Mucosa of rectum (tissue), 2 donors: Measurements from ENCODE around the gene PRIMPOL.
"Not testable (repeated sequence)": the region's sequence is repeated elsewhere in the genome, so short reads cannot be mapped to it uniquely, and the experiment has no call there.

Experiments
- H3K27ac ChIP-seq, 2 donors: one replicate each; pipeline ENCODE4 v1.7.0; 2013; ENCODE audit warnings: inconsistent platforms in 2 of 2, low read depth in 2 of 2, low read length in 2 of 2
- H3K27me3 ChIP-seq, 2 donors: one replicate each; pipeline ENCODE4 v1.7.0; 2013; ENCODE audit warnings: low read length in 2 of 2; ENCODE audit not compliant: control insufficient read depth in 2 of 2, insufficient read depth in 2 of 2
- H3K36me3 ChIP-seq, 2 donors: one replicate each; pipeline ENCODE4 v1.7.0; 2013; ENCODE audit warnings: low read length in 2 of 2; ENCODE audit not compliant: control insufficient read depth in 2 of 2, insufficient read depth in 2 of 2
- H3K4me1 ChIP-seq, 2 donors: one replicate each; pipeline ENCODE4 v1.7.0; 2013; ENCODE audit warnings: low read length in 2 of 2, mild to moderate bottlenecking in 1 of 2; ENCODE audit not compliant: control insufficient read depth in 2 of 2, insufficient read depth in 2 of 2
- H3K4me3 ChIP-seq, 2 donors: one replicate each; pipeline ENCODE4 v1.7.0; 2013; ENCODE audit warnings: low read length in 2 of 2
- H3K9ac ChIP-seq, 2 donors: one replicate each; pipeline ENCODE4 v1.7.0; 2013; ENCODE audit warnings: low read length in 2 of 2, low read depth in 1 of 2, mild to moderate bottlenecking in 1 of 2
- H3K9me3 ChIP-seq, 2 donors: one replicate each; pipeline ENCODE4 v1.7.0; 2013; ENCODE audit warnings: low read length in 2 of 2; ENCODE audit not compliant: control insufficient read depth in 2 of 2
- donor health status: healthy.
- donor health status: Normal muscosa, but diverticular disease.

The PRIMPOL gene

DNA sequence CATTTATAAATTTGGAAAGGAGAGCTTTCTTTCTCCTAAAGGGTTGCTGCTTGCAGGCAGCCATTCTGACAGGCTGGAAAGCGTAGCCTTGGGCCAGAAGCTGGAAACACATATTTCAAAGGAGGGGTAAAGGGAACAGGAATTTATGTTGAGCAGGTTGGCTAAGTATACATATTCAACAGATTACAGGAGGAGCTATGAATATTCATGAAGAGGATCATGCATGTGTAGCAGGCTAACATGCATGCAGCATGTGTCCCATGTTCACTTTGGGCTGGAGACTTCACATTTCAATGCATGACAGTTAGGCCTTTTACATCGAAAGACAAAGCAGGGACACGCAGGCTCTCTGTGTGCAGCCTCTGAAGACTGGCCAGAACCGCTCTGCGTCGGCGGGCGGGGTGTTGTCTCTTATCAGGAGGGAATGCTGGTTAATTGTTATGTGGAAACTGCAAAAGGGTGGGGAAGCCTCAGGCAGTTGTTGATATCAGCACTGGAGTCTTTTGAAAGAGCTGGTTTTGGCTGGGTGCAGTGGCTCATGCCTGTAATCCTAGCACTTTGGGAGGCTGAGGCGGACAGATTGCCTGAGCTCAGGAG lies 31.8 kb upstream of the PRIMPOL start:
- no peaks in the 10 kb centered on the region for H3K27me3 ChIP-seq
- no peaks in the 10 kb centered on the region for H3K36me3 ChIP-seq
- H3K27ac ChIP-seq: no peak overlapping the region
- no peaks in the 10 kb centered on the region for H3K4me1 ChIP-seq
- no peak overlapping the region for H3K9ac ChIP-seq
- peaks cover 0 to 2% of the 10 kb centered on the region in 2 donors for H3K9me3 ChIP-seq
- no peak overlapping the region for H3K4me3 ChIP-seq

DNA sequence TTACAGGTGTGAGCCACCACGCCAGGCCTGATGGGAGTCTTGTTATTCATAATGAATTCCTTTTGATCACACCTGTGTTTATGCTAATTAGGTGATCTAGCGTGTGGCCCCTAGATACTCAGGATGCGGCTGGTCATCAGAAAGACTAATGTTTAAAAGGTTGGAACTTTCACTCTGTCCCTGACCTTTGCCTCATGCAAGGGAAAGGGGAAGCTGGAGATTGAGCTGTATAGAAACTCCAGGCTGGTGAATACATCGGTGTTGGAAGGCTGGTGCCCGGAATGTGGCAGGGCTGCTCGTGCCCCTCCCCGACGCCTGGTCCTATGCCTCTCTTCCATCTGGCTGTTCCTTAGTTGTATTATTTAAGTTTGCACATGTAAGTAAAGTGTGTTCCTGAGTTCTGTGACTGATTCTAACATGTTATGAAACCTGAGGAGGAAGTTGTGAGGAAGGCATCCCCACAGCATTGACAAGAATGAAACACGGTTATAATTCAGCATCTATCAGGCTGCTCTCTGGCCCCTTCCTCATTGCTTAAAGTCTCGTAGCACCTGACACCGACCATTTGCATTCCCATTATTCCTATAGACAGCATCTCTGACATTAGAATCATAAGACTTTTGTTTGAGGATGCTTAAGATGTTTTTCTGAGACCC lies 29.2 kb upstream of the PRIMPOL start:
- H3K4me3 ChIP-seq: no peak overlapping the region
- peaks cover 0 to 3% of the 10 kb centered on the region in 2 donors for H3K36me3 ChIP-seq
- no peaks in the 10 kb centered on the region for H3K4me1 ChIP-seq
- peaks cover 0 to under 1% of the 10 kb centered on the region in 2 donors for H3K9me3 ChIP-seq
- no peaks in the 10 kb centered on the region for H3K27me3 ChIP-seq
- no peak overlapping the region for H3K27ac ChIP-seq
- no peak overlapping the region for H3K9ac ChIP-seq

DNA sequence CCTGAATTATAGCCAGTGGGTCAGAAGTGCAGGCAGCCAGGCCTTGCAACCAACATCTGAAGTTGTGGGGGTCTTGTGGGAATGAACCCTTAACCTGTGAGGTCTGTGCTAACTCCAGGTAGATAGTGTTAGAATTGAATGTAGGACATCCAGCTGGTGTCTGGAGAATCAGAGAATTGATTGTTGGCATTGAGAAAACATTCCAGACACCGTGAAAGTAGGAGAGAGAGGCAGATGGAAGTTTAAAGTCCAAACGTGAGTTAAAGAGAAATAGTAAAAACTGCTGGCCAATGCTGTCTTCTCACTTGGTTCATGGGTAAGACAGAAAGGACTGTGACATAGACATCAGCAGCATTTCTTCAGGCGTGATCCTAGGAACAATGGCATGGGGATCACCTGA lies 28.0 kb upstream of the PRIMPOL start:
- no peaks in the 10 kb centered on the region for H3K9me3 ChIP-seq
- no peaks in the 10 kb centered on the region for H3K27me3 ChIP-seq
- no peak overlapping the region for H3K9ac ChIP-seq
- H3K4me1 ChIP-seq: no peaks in the 10 kb centered on the region
- peaks cover 0 to 6% of the 10 kb centered on the region in 2 donors for H3K36me3 ChIP-seq
- H3K27ac ChIP-seq: no peak overlapping the region
- H3K4me3 ChIP-seq: no peak overlapping the region

DNA sequence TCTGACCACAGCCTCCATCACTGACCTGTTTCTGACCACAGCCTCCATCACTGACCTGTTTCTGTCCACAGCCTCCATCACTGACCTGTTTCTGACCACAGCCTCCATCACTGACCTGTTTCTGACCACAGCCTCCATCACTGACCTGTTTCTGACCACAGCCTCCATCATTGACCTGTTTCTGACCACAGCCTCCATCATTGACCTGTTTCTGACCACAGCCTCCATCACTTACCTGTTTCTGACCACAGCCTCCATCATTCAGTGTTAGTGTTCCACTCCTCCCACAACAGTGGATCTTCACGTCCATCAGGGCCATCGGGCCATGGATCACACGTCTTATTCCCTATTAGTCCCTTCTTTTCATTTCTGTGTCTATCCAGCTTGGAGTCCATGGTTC lies 25.0 kb upstream of the PRIMPOL start:
- H3K4me1 ChIP-seq, H3K9ac ChIP-seq, H3K4me3 ChIP-seq, H3K9me3 ChIP-seq, H3K27ac ChIP-seq, H3K27me3 ChIP-seq: not testable (repeated sequence)
- peaks cover 16 to 26% of the 10 kb centered on the region in 2 donors for H3K36me3 ChIP-seq

DNA sequence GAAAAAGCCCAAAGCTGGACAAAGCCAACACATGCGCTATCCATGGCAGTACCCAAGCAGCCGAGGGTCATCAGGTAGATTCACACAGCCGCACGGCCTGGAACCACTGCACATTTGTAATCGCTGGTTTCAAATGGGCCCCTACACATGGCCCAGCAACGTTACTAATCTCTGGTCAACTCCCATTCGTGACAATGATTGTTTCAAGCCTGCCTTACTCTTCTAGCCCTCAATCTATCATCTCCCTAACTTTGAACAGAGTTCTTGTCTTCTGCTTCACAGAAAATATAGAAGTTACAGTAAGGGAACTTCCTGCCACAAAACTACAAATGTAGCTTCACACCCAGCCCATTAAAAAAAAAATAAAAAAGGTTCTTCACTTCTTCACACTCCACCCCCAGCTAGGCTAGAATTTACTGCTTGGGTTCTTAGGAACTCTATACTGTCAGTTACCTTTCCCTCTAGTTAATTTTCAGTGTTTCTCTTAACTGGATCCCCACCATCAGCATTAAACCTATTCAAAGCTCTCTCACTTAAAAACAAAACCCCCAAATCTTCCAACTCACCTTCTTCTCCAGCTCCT lies 24.5 kb upstream of the PRIMPOL start:
- peaks cover 21 to 31% of the 10 kb centered on the region in 2 donors for H3K36me3 ChIP-seq
- H3K27ac ChIP-seq: no peak overlapping the region
- no peaks in the 10 kb centered on the region for H3K27me3 ChIP-seq
- H3K4me1 ChIP-seq: no peaks in the 10 kb centered on the region
- no peak overlapping the region for H3K9ac ChIP-seq
- H3K9me3 ChIP-seq: no peaks in the 10 kb centered on the region
- H3K4me3 ChIP-seq: no peak overlapping the region

DNA sequence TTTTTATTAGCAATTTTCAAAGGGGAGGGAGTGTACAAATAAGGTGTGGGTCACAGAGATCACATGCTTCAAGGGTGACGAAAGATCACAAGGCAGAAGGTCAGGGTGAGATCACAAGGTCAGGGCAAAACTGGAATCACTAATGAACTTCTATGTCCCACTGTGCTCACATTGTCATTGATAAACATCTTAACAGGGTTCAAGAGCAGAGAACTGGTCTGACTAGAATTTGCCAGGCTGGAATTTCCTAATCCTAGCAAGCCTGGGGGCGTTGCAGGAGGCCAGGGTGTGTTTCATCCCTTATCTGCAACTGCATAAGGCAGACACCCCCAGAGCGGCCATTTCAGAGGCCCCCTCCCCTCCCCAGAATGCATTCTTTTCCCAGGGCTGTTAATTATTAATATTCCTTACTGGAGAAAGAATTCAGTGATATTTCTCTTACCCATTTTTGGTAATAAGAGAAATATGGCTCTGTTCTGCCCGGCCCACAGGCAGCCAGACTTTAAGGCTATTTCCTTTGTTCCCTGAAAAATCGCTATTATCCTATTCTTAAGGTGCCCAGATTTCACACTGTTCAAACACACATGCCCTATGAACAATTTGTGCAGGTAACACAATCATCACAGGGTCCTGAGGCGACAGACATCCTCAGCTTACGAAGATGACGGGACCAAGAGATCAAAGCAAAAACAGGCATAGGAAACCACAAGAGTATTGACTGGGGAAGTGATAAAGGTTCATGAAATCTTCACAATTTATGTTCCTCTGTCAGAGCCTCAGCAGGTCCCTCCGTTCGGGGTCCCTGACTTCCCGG lies 23.5 kb upstream of the PRIMPOL start:
- not testable (repeated sequence) for H3K9ac ChIP-seq, H3K4me1 ChIP-seq, H3K27ac ChIP-seq, H3K27me3 ChIP-seq, H3K4me3 ChIP-seq, H3K9me3 ChIP-seq
- peaks cover 31 to 38% of the 10 kb centered on the region in 2 donors for H3K36me3 ChIP-seq

DNA sequence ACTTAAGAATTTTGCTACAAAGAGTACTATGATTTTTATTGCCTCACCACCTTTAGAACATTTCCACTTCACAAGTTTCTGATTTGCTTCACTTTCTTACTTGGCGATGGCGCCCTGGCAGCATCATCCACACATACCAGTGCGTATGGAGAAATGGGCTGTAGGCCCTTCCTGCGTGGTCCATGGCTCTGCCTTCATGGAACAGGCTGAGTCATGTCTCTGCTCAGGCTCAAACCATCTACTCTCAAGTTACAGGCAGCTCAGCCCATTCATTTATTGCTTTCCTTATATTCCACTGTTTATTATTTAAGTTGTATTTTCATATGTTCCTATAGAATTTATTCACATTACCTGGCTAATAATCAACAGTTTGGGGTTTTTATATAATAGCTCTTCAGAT lies 21.4 kb upstream of the PRIMPOL start:
- Histone ChIP-seq H3K9me3 (no peaks in the 10 kb centered on the region), H3K36me3 (peaks cover 35 to 53% of the 10 kb centered on the region in 2 donors), H3K4me1 (no peaks in the 10 kb centered on the region), H3K4me3 (no peak overlapping the region), H3K27ac (no peak overlapping the region), H3K9ac (no peak overlapping the region), H3K27me3 (no peaks in the 10 kb centered on the region)

DNA sequence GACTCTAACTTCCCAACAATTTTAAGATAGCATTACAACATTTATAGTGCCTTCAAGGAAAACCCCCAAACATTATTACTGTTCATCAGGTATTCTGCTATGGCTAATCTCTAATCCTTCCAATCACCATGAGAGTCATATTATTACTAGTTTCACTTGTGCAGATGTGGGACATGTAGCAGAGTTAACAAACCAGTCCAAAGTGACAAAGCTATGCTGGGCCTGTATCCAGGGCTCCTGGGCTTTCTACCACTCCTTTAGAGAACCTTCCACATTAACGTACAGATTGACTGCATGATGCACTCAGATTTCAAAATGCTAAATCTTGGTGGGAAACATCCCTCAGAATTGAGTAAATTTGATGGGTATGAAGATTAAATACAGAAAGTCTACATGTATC lies 16.7 kb upstream of the PRIMPOL start:
- no peaks in the 10 kb centered on the region for H3K4me1 ChIP-seq
- no peak overlapping the region for H3K27ac ChIP-seq
- no peak overlapping the region for H3K4me3 ChIP-seq
- peaks cover 56 to 69% of the 10 kb centered on the region in 2 donors for H3K36me3 ChIP-seq
- no peak overlapping the region for H3K9ac ChIP-seq
- H3K27me3 ChIP-seq: no peaks in the 10 kb centered on the region
- no peaks in the 10 kb centered on the region for H3K9me3 ChIP-seq

DNA sequence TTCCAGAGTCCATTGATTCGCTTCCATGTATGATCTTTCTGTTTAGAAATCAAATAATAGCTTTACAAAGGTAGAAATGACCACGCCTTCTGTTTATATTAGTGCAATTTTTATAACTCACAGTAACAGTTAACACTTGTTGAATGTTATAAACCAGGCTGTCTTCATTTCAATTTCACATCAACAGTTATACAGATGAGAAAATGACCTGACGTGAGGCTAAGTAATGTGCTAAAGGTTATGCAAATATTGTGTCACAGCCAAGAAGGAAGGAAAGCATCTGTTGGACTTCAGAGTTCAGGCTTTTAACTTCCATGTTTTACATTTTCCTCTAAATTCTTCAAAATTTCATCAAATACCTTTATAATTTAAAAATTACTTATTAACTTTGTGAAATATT lies 14.2 kb upstream of the PRIMPOL start:
- Histone ChIP-seq H3K9me3 (no peaks in the 10 kb centered on the region), H3K4me3 (no peak overlapping the region), H3K27ac (no peak overlapping the region), H3K27me3 (no peaks in the 10 kb centered on the region), H3K36me3 (peaks cover 40 to 58% of the 10 kb centered on the region in 2 donors), H3K4me1 (no peaks in the 10 kb centered on the region), H3K9ac (no peak overlapping the region)

DNA sequence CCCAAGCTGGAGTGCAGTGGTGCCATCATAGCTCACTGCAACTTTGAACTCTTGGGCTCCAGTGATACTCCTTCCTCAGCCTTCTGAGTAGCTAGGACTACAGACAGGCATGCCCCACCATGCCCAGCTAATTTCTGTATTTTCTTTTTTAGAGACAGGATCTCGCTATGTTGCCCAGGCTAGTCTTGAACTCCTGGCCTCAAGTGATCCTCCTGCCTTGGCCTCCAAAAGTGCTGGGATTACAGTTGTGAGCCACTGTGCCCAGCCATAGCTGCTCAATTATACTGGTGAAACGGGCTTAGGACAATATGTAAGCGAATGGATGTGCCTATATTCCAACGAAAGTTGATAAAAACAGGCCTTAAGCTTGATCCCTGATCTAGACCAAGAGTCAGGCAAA lies 13.4 kb upstream of the PRIMPOL start:
- H3K4me3 ChIP-seq: no peak overlapping the region
- H3K27me3 ChIP-seq: no peaks in the 10 kb centered on the region
- H3K27ac ChIP-seq: no peak overlapping the region
- H3K4me1 ChIP-seq: no peaks in the 10 kb centered on the region
- no peaks in the 10 kb centered on the region for H3K9me3 ChIP-seq
- no peak overlapping the region for H3K9ac ChIP-seq
- peaks cover 34 to 52% of the 10 kb centered on the region in 2 donors for H3K36me3 ChIP-seq
